Keratinocyte (primary cell): ENCODE results near the gene SPG7. TPM values are rescaled to one million over a fixed set of nuclear protein-coding genes. Genes with fewer than 3 reads are reported as not detected.

Source experiments
- DNase-seq: peaks from one replicate; pipeline ENCODE4 v3.0.0-alpha.2; 2011; ENCODE audit warnings: low read depth, missing footprints, low spot score
- FAIRE-seq: peaks from 2 replicates; lab custom pipeline; 2011; peaks lifted over from hg19 to GRCh38; lab: Jason Lieb, UNC
- H2AFZ ChIP-seq: 2 replicates; pipeline ENCODE4 v1.6.0; 2012; ENCODE audit warnings: low read length, control low read depth, inconsistent platforms; ENCODE audit not compliant: control insufficient read depth
- H3K27ac ChIP-seq: 2 replicates; pipeline ENCODE4 v1.5.1; 2011; ENCODE audit warnings: low read length; ENCODE audit not compliant: control insufficient read depth, insufficient read depth
- H3K27me3 ChIP-seq: 3 replicates; pipeline ENCODE4 v1.6.0; 2011; ENCODE audit warnings: low read length; ENCODE audit not compliant: control insufficient read depth, insufficient read depth; ENCODE audit errors: extremely low read depth
- H3K36me3 ChIP-seq, 2 experiments: 2 replicates in 1 of 2; 3 replicates in 1 of 2; pipeline ENCODE4 v1.5.1; 2011; ENCODE audit warnings: low read length in 2 of 2, mild to moderate bottlenecking in 1 of 2; ENCODE audit not compliant: control insufficient read depth in 2 of 2, insufficient read depth in 2 of 2; ENCODE audit errors: extremely low read depth in 1 of 2
- H3K4me1 ChIP-seq: 3 replicates; pipeline ENCODE4 v1.5.1; 2011; ENCODE audit warnings: low read length; ENCODE audit not compliant: control insufficient read depth, insufficient read depth; ENCODE audit errors: extremely low read depth
- H3K4me2 ChIP-seq: 3 replicates; pipeline ENCODE4 v1.6.0; 2011; ENCODE audit warnings: low read depth, low read length; ENCODE audit not compliant: control insufficient read depth, insufficient read depth; ENCODE audit errors: extremely low read depth
- H3K4me3 ChIP-seq, 3 experiments: fragments of 200-600 bp in 1 of 3; sonication (generic) in 1 of 3; 2 replicates in 2 of 3; 3 replicates in 1 of 3; pipeline ENCODE4 v1.5.1; 2011 to 2016; ENCODE audit warnings: low read length in 3 of 3, mild to moderate bottlenecking in 3 of 3, control low read depth in 2 of 3, inconsistent platforms in 1 of 3, low read depth in 1 of 3, mixed read lengths in 1 of 3, mixed run types in 1 of 3, moderate library complexity in 1 of 3; ENCODE audit not compliant: control insufficient read depth in 2 of 3, insufficient read depth in 2 of 3; ENCODE audit errors: extremely low read depth in 1 of 3
- H3K79me2 ChIP-seq: 2 replicates; pipeline ENCODE4 v1.6.0; 2012; ENCODE audit warnings: low read length; ENCODE audit not compliant: control insufficient read depth, insufficient read depth
- H3K9ac ChIP-seq: 3 replicates; pipeline ENCODE4 v1.6.0; 2011; ENCODE audit warnings: low read length; ENCODE audit not compliant: control insufficient read depth, insufficient read depth; ENCODE audit errors: extremely low read depth
- H3K9me1 ChIP-seq: 3 replicates; pipeline ENCODE4 v1.6.0; 2011; ENCODE audit warnings: low read length; ENCODE audit not compliant: control insufficient read depth, insufficient read depth; ENCODE audit errors: extremely low read depth
- H3K9me3 ChIP-seq: 2 replicates; pipeline ENCODE4 v1.5.1; 2012; ENCODE audit warnings: low read depth, low read length; ENCODE audit not compliant: control insufficient read depth
- H4K20me1 ChIP-seq: 3 replicates; pipeline ENCODE4 v1.6.0; 2011; ENCODE audit warnings: low read length; ENCODE audit not compliant: control insufficient read depth, insufficient read depth; ENCODE audit errors: extremely low read depth
- EZH2 ChIP-seq: IDR thresholded peaks from one replicate; pipeline ENCODE4 v1.6.1; 2012; ENCODE audit warnings: inconsistent platforms, mild to moderate bottlenecking, low read length, moderate library complexity
- dilution Hi-C: fragments of 300-500 bp; cut with MboI; formaldehyde crosslinking; loops from one replicate; pipeline ENCODE4 v1.7.0; 2020; ENCODE audit warnings: low sequenced_read_pairs; ENCODE audit not compliant: extremely low pct_ligation_motif_present
- polyA plus RNA-seq, 5 experiments: library from polyadenylated mRNA; depleted of rRNA in 3 of 5; stranded (reverse) in 3 of 5; stranded (forward) in 1 of 5; unstranded in 1 of 5; fragments of >200 nt; gene quantifications; 1 replicate in 1 of 5; 2 replicates in 3 of 5; 3 replicates in 1 of 5; pipeline versions ENCODE4 v1.2.1 to v1.2.3, GENCODE V29; 2011 to 2012; ENCODE audit warnings: missing spikeins in 2 of 5, low read depth in 1 of 5, low replicate concordance in 1 of 5
- TF ChIP-seq, protein P1 (sequence below), 3 experiments: IDR thresholded peaks in 1 of 3; conservative IDR thresholded peaks in 1 of 3; optimal IDR thresholded peaks in 1 of 3; 2 replicates in 2 of 3; 3 replicates in 1 of 3; pipeline versions ENCODE3 to v1.5.1; 2011; ENCODE audit warnings: low read length in 3 of 3, mild to moderate bottlenecking in 3 of 3, moderate library complexity in 2 of 3, control low read depth in 1 of 3, inconsistent platforms in 1 of 3; ENCODE audit not compliant: insufficient read depth in 2 of 3; ENCODE audit errors: extremely low read depth in 1 of 3

Gene SPG7
- polyA plus RNA-seq, 1 donor (not counting 4 experiments of a cell fraction or from before 2014, with no cell fraction given), result 45.2 TPM

DNA sequence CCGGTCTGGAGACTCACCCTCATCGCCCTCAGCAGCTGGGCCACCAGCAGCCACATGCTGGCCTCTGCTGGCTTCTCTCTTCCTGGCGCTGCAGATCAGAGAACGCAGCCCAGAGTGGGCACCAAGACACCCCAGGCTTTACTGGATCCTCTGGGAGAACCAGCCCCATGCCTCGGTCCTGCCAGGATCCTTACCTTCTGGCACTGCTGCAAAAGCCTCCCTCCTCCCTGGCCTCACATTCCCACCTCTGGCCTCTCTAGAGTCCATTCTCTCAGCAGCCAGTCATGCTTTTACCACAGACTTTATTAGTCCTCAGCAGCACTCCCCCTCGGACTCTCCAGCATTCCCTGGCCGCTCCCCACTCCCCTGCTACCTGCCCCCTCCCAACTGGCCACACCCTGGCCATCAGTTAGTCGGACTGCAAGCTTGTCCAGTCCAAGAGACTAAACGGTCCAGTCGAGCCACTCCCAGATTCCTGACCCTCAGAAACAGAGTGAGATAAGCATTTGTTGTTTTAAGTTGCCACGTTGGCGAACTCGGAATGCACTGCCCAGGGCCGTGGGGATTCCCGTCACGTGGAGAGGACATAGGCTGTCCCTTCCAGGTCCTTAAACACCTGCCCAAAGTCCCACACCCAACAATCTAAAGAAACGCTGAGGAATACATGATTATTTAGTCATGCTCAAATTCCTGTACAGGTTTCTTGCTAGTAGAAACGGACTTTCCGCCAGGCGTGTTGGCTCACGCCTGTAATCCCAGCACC, 5.9 kb upstream of the SPG7 start:
- peak overlapping the region; percentile 50 for H3K27ac ChIP-seq
- no peak overlapping the region for H3K4me3 ChIP-seq
- H3K27me3 ChIP-seq, result no peaks in the 10 kb centered on the region
- H3K36me3 ChIP-seq, result peaks cover 0 to 4% of the 10 kb centered on the region in 2 experiments
- H3K4me1 ChIP-seq, result peaks cover 32% of the 10 kb centered on the region
- H3K79me2 ChIP-seq, result peaks cover 5% of the 10 kb centered on the region
- TF ChIP-seq EZH2, result no peak
- TF ChIP-seq, protein P1, sequence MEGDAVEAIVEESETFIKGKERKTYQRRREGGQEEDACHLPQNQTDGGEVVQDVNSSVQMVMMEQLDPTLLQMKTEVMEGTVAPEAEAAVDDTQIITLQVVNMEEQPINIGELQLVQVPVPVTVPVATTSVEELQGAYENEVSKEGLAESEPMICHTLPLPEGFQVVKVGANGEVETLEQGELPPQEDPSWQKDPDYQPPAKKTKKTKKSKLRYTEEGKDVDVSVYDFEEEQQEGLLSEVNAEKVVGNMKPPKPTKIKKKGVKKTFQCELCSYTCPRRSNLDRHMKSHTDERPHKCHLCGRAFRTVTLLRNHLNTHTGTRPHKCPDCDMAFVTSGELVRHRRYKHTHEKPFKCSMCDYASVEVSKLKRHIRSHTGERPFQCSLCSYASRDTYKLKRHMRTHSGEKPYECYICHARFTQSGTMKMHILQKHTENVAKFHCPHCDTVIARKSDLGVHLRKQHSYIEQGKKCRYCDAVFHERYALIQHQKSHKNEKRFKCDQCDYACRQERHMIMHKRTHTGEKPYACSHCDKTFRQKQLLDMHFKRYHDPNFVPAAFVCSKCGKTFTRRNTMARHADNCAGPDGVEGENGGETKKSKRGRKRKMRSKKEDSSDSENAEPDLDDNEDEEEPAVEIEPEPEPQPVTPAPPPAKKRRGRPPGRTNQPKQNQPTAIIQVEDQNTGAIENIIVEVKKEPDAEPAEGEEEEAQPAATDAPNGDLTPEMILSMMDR (optimal IDR thresholded peaks at IDR 0.05 in 1 of 3, IDR thresholded peaks at IDR 0.05 in 1 of 3, conservative IDR thresholded peaks at IDR 0.05 in 1 of 3; ENCODE audit: extremely low read depth in 1 of 3, insufficient read depth in 2 of 3, low read length in 3 of 3), result no peak
- peak overlapping the region; percentile 45 for H3K9ac ChIP-seq
- no peaks in the 10 kb centered on the region for H3K9me3 ChIP-seq
- DNase-seq (peak; percentile 90), FAIRE-seq (no peak)
- H3K4me2 ChIP-seq, result peak overlapping the region; percentile 18
- H2AFZ ChIP-seq, result no peak overlapping the region
- no peaks in the 10 kb centered on the region for H3K9me1 ChIP-seq
- dilution Hi-C loops, result no loop called here
- H4K20me1 ChIP-seq, result no peaks in the 10 kb centered on the region

DNA sequence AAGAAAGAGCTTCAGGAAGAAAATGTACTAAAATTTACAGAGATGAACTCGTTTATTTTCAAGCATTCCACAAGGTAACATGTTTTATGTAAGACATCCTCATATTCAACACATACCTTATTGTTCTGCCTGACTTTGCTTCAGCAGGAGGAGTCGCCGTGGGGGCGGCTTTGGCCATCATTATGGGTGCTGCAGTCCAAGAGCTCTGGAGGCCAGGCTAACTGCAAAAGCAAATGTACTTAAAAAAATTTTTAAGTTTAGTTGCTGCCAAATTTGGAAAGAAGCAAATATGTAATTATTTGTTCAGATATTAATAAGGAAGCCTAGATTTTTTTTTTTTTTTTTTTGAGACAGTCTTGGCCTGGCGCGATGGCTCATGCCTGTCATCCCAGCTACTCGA, 4.1 kb upstream of the SPG7 start:
- Histone ChIP-seq H3K79me2 (peaks cover 21% of the 10 kb centered on the region), H3K36me3 (peaks cover 0 to 4% of the 10 kb centered on the region in 2 experiments), H3K4me2 (no peak overlapping the region), H3K9me1 (no peaks in the 10 kb centered on the region), H2AFZ (no peak overlapping the region), H3K4me1 (peaks cover 35% of the 10 kb centered on the region), H3K9ac (no peak overlapping the region), H4K20me1 (no peaks in the 10 kb centered on the region), H3K27me3 (no peaks in the 10 kb centered on the region), H3K27ac (no peak overlapping the region), H3K9me3 (no peaks in the 10 kb centered on the region), H3K4me3 (no peak overlapping the region)
- DNase-seq, result no peak
- dilution Hi-C loops, result no loop called here
- no peak for TF ChIP-seq EZH2
- TF ChIP-seq, protein P1 (optimal IDR thresholded peaks at IDR 0.05 in 1 of 3, IDR thresholded peaks at IDR 0.05 in 1 of 3, conservative IDR thresholded peaks at IDR 0.05 in 1 of 3; ENCODE audit: extremely low read depth in 1 of 3, insufficient read depth in 2 of 3, low read length in 3 of 3), result no peak
- no peak for FAIRE-seq
